Epithelial cell of prostate (primary cell): Measurements from ENCODE around the gene KRTAP2-3.
"Not testable (repeated sequence)": the region's sequence is repeated elsewhere in the genome, so short reads cannot be mapped to it uniquely, and the experiment has no call there.

ENCODE experiments used
- DNase-seq: peaks from one replicate; pipeline ENCODE4 v3.0.0-alpha.2; 2011; ENCODE audit warnings: low read depth, low spot score
- H3K27ac ChIP-seq: fragments of 450-650 bp; 2 replicates; pipeline ENCODE4 v1.5.1; 2017; ENCODE audit warnings: mild to moderate bottlenecking

Gene KRTAP2-3

GRCh38 chr17:41071606-41072360, 11.9 kb upstream of the KRTAP2-3 start:
- no peak overlapping the region for H3K27ac ChIP-seq

DNA sequence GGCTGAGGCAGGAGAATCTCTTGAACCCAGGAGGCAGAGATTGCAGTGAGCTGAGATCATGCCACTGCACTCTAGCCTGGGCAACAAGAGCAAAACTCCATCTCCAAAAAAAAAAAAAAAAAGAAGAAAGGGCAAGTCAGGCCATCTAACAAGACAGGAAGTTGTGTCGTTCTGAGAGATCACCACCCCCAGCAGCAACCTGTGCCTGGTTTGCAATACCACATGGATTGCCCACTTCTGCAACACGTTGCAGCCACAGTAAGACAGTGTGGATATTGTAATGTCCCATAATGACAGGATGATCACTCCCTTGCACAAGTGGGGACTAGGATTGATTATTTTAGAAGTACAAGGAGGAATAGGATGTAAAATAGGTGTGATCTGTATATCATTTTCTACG, 9.1 kb upstream of the KRTAP2-3 start:
- DNase-seq: no peak

More at GRCh38 chr17:41071606-41072360, 11.9 kb upstream of the KRTAP2-3 start:
- DNase-seq: no peak

GRCh38 chr17:41067281-41067680, 7.4 kb upstream of the KRTAP2-3 start:
- no peak overlapping the region for H3K27ac ChIP-seq

More for the DNA sequence above, 9.1 kb upstream of the KRTAP2-3 start:
- H3K27ac ChIP-seq: no peak overlapping the region

GRCh38 chr17:41065829-41066624, 6.1 kb upstream of the KRTAP2-3 start, which contains the start of gene KRTAP2-4:
TSS of gene KRTAP2-4 (minus strand) at chr17:41065879. CDS start at chr17:41065845, 34 bp downstream.
- peak; percentile 81 for DNase-seq
- H3K27ac ChIP-seq: peak within 1 kb of the TSS; percentile 7

More at GRCh38 chr17:41067281-41067680, 7.4 kb upstream of the KRTAP2-3 start:
- no peak for DNase-seq

DNA sequence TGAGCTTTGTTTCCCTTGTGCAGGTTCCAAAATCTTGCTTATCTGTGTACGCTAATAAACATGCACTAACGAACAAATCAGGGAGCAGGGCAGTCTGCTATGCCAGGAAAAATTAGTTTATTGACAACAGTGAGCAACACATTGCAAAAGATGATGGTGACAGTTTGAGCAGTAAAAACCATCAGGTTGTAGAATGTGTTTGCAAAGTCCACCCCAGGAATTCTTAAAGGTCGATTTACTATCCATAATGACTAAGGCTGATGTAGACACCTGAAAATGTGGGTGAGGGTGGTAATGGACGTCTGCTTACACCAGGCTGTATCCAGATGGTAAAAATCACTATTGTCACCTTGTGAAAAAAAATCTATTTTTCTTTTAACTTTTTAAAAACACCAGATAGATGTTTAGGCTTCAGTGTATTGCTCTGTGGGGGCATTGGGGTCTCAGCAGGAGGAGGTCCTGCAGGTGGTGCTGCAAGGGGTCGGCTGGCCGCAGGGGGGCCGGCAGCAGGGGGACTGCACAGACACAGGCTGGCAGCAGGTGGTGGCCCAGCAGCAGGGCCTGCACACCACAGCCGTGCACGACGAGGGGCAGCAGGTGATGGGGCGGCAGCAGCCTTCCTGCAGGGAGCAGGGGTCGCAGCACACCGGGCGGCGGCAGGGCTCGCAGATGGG, 5.2 kb upstream of the KRTAP2-3 start:
- not testable (repeated sequence) for H3K27ac ChIP-seq, DNase-seq

DNA sequence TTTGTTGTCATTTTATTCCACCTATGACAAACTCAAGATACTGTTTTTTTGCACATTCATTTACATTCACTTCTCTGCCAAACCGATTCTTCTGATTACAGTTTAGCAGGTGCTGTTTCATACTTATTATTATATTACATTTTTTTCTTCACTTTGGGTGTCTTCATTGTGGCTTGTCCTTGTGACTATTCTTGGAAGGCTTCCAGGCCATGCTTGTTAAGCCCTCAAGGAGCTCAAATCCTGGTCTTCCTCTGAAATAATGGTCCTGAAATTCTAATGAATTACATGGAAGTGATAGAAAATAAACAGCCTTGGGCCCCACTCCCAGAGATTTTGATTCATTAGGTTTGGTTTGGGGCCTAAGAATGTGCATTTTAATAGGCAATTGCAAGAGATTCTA, 4.4 kb upstream of the KRTAP2-3 start:
- no peak overlapping the region for H3K27ac ChIP-seq
- DNase-seq: no peak

DNA sequence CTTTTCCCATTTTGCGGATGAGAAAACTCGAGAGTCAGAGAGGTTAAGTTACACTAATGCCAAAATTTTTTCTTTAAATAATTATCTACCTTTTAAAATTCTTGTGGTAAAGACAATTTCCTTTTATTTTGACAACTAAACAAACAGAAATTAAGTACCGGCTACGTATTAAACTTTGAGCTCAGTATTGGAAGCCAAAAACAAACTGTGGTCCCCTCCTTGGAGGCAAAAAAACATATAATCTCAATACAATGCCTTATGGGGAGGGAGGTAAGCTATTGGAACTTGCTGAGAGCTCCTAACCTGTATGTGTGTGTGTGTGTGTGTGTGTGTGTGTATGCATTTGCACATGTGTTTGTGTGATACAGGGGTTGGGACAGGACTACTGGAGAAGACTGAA, 3.5 kb upstream of the KRTAP2-3 start:
- H3K27ac ChIP-seq: no peak overlapping the region
- DNase-seq: no peak

DNA sequence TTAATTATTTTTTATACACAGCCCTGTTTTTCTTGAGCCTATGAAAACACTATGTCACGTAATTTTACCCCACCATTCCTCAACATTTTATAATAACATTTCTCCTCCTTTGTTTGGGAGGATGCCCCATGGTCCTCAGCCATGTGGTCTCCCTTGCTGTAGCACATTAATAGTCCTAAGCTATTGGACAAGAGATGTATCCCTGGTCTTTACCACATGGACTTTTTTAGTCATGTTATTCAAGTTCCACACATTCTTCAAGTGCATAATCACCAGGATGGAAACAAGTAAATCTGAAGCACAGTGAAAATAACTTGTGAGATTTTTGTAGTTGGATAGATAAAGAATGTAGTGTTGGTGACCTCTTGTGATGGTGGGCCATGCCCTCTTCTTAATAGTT, 2.0 kb upstream of the KRTAP2-3 start:
- H3K27ac ChIP-seq: peak overlapping the region; percentile 64
- no peak for DNase-seq

DNA sequence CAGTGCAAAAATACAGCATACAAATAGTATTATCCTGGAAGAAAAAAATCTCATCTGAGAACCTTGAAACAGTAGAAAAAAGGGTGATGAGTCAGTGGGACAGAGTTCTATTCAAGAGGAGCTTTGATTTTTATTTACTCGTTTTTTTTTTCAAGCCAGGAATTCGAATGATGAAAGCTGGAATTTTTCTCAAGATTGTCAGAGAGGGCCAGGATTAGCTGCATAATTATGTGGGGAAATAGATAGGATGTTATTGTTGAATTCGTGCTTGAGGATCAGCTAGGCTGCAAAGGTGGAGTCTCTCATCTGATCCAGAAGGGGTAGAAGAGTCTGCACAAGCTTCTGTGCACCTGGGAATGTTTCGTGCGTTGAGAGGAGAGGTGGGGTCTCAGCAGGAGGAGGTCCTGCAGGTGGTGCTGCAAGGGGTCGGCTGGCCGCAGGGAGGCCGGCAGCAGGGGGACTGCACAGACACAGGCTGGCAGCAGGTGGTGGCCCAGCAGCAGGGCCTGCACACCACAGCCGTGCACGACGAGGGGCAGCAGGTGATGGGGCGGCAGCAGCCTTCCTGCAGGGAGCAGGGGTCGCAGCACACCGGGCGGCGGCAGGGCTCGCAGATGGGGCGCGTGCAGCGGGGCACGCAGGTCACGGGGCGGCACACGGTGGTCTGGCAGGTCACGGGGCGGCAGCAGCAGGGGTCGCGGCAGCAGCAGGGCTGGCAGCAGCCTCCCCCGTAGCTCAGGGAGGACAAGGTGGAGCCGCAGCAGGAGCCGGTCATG, 450 bp downstream of the KRTAP2-3 start:
- DNase-seq: not testable (repeated sequence)
- peak overlapping the region; percentile 64 for H3K27ac ChIP-seq

- H3K27ac ChIP-seq: peak overlapping the region; percentile 64
- DNase-seq: no peak
Observed at GRCh38 chr17:41058741-41059140, 1.2 kb downstream of the KRTAP2-3 start.

- no peak overlapping the region for H3K27ac ChIP-seq
- no peak for DNase-seq
Observed at GRCh38 chr17:41057547-41057946, 2.4 kb downstream of the KRTAP2-3 start.

DNA sequence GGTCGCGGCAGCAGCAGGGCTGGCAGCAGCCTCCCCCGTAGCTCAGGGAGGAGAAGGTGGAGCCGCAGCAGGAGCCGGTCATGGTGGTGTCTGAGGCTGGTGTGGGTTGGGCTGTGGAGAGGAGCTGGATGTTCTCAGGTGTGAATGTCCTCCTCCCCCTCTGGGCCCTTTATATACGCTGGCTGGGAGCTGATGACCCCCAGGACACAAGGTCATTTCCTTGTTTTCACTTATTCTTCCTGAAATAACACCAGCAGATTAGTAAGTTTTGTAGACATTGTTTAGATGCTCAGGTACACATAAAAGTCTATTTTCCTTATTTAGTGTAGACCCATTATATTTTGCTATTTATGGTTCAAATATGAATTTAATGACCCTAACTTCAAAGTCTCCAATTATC, 4.8 kb downstream of the KRTAP2-3 start, which contains the start of gene KRTAP2-2:
TSS of gene KRTAP2-2 (minus strand) at position 101 of the 400 bp plus-strand sequence. CDS start at position 82, 19 bp downstream.
- H3K27ac ChIP-seq, DNase-seq: not testable (repeated sequence)

GRCh38 chr17:41054556-41054955, 5.4 kb downstream of the KRTAP2-3 start:
- not testable (repeated sequence) for H3K27ac ChIP-seq, DNase-seq

GRCh38 chr17:41054025-41054424, 5.9 kb downstream of the KRTAP2-3 start:
- no peak for DNase-seq
- H3K27ac ChIP-seq: no peak overlapping the region

- no peak for DNase-seq
- no peak overlapping the region for H3K27ac ChIP-seq
Observed at GRCh38 chr17:41052566-41052965, 7.3 kb downstream of the KRTAP2-3 start.

DNA sequence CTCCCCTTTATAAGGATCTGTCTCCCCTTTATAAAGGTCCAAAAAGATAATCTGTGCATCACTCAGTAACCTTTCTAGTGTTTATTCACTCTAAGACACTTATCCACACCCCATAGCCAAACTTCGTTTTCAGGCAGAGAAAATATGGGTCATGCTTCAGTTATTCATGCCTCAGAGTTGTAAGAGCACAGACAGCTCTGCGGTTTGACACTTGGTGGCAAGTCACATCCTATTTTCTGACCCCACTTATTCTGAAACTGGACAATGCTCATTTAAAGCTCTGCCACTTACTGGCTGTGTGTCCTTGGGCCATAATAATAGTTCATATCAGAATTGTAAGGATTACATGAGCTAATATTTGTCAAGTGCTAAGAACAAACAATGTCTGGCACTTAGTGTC, 10.8 kb downstream of the KRTAP2-3 start:
- DNase-seq: no peak
- peak overlapping the region; percentile 6 for H3K27ac ChIP-seq

DNA sequence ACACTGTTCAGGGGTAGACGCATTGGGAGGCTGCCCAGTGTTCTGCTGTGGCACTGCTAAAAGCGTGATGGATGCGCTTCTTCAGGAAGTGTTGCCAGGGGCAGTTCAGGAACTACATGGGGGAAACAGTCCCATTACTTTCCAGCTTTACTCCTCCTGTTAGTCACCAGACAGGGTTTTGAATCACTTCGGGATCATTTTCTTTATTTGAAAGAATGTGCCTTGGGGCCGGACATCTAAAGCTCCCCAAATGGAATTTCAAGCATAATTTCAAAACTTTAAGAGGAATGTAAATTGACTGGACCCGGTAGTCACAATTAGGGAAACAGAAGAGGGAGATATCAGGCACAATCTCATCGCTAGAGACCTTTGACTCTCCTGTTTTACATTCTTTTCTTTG, 11.5 kb downstream of the KRTAP2-3 start:
- peak overlapping the region; percentile 6 for H3K27ac ChIP-seq
- no peak for DNase-seq

DNA sequence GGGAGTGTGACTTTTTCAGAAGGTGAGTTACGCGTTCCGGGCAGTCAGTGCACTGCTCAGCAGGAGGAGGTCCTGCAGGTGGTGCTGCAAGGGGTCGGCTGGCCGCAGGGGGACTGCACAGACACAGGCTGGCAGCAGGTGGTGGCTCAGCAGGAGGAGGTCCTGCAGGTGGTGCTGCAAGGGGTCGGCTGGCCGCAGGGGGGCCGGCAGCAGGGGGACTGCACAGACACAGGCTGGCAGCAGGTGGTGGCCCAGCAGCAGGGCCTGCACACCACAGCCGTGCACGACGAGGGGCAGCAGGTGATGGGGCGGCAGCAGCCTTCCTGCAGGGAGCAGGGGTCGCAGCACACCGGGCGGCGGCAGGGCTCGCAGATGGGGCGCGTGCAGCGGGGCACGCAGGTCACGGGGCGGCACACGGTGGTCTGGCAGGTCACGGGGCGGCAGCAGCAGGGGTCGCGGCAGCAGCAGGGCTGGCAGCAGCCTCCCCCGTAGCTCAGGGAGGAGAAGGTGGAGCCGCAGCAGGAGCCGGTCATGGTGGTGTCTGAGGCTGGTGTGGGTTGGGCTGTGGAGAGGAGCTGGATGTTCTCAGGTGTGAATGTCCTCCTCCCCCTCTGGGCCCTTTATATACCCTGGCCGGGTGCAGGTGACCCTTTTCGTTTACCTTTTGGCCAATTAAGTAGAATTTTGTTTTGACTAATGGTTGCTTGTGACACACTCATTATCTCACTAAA, 13.0 kb downstream of the KRTAP2-3 start, which contains the start of gene KRTAP2-1:
TSS of gene KRTAP2-1 (minus strand) at position 582 of the 731 bp plus-strand sequence. CDS start at position 533, 49 bp downstream.
- H3K27ac ChIP-seq, DNase-seq: not testable (repeated sequence)

GRCh38 chr17:41042953-41043352, 17.0 kb downstream of the KRTAP2-3 start:
- DNase-seq: no peak
- no peak overlapping the region for H3K27ac ChIP-seq
